ENCODE data around the gene TAF4. TPM values are rescaled to one million over a fixed set of nuclear protein-coding genes. Genes with fewer than 3 reads are reported as not detected.
"Not testable (repeated sequence)": the region's sequence is repeated elsewhere in the genome, so short reads cannot be mapped to it uniquely, and the experiment has no call there.

The TAF4 gene
- total RNA-seq, 6 experiments from 2014 or later: 9.0 to 13.0 (median 11.3) TPM

- ATAC-seq (no peak), DNase-seq (peak in 2 of 3 donors; percentile 29 to 36)
- Histone ChIP-seq H3K36me3 (no peaks in the 10 kb centered on the region), H3K27me3 (no peaks in the 10 kb centered on the region), H3K9me3 (no peaks in the 10 kb centered on the region), H3K27ac (no peak overlapping the region), H3K4me1 (no peaks in the 10 kb centered on the region), H3K4me3 (no peak overlapping the region)
- WGBS (ENCODE audit: insufficient coverage, low coverage, low lambda C conversion rate, missing lambda C conversion rate): 96% methylated on average over 5 of the region's 7 CpGs
- intact Hi-C loops (cut with DNase I): no loop called here
- TF ChIP-seq POLR2A (IDR thresholded peaks at IDR 0.05) (no peak), CTCF (IDR thresholded peaks at IDR 0.05) (no peak)
Measured at GRCh38 chr20:61949363-61949713, 116.3 kb downstream of the TAF4 start.

GRCh38 chr20:61948586-61949362, 116.9 kb downstream of the TAF4 start:
- Histone ChIP-seq H3K4me1 (no peaks in the 10 kb centered on the region), H3K36me3 (no peaks in the 10 kb centered on the region), H3K4me3 (no peak overlapping the region), H3K27me3 (no peaks in the 10 kb centered on the region), H3K27ac (no peak overlapping the region), H3K9me3 (no peaks in the 10 kb centered on the region)
- WGBS (ENCODE audit: insufficient coverage, low coverage, low lambda C conversion rate, missing lambda C conversion rate): 93% methylated on average over 10 of the region's 22 CpGs
- TF ChIP-seq POLR2A (IDR thresholded peaks at IDR 0.05): no peak
- TF ChIP-seq CTCF (IDR thresholded peaks at IDR 0.05): no peak
- no peak for ATAC-seq
- intact Hi-C loops (cut with DNase I): no loop called here
- peak in 1 of 3 donors; percentile 39 for DNase-seq

GRCh38 chr20:61948056-61948455, 117.6 kb downstream of the TAF4 start:
- ATAC-seq; H3K9me3 ChIP-seq; H3K36me3 ChIP-seq; H3K4me1 ChIP-seq; H3K27me3 ChIP-seq; H3K27ac ChIP-seq; H3K4me3 ChIP-seq; DNase-seq; intact Hi-C loops (cut with DNase I): not testable (repeated sequence)
- WGBS (ENCODE audit: insufficient coverage, low coverage, low lambda C conversion rate, missing lambda C conversion rate): 87% methylated on average over 21 of the region's 28 CpGs

GRCh38 chr20:61945495-61945894, 120.2 kb downstream of the TAF4 start:
- ATAC-seq; H3K4me3 ChIP-seq; H3K27me3 ChIP-seq; H3K36me3 ChIP-seq; H3K9me3 ChIP-seq; DNase-seq; H3K4me1 ChIP-seq; intact Hi-C loops (cut with DNase I); H3K27ac ChIP-seq: not testable (repeated sequence)
- WGBS (ENCODE audit: insufficient coverage, low coverage, low lambda C conversion rate, missing lambda C conversion rate): 98% methylated on average over 9 of the region's 29 CpGs

- intact Hi-C loops (cut with DNase I); H3K27me3 ChIP-seq; H3K4me3 ChIP-seq; H3K36me3 ChIP-seq; H3K4me1 ChIP-seq; H3K27ac ChIP-seq; ATAC-seq; H3K9me3 ChIP-seq; DNase-seq: not testable (repeated sequence)
- WGBS (ENCODE audit: insufficient coverage, low coverage, low lambda C conversion rate, missing lambda C conversion rate): no CpG with 5 or more reads among the region's 34 CpGs
Measured at GRCh38 chr20:61944967-61945366, 120.7 kb downstream of the TAF4 start.

- ATAC-seq: peak in 1 of 4 donors; percentile 34
- Histone ChIP-seq H3K27me3 (no peaks in the 10 kb centered on the region), H3K36me3 (no peaks in the 10 kb centered on the region), H3K4me3 (no peak overlapping the region), H3K4me1 (no peaks in the 10 kb centered on the region), H3K27ac (no peak overlapping the region), H3K9me3 (no peaks in the 10 kb centered on the region)
- intact Hi-C loops (cut with DNase I): no loop called here
- TF ChIP-seq POLR2A (IDR thresholded peaks at IDR 0.05): no peak
- no peak for TF ChIP-seq CTCF (IDR thresholded peaks at IDR 0.05)
- peak in 2 of 3 donors; percentile 40 for DNase-seq
- WGBS (ENCODE audit: insufficient coverage, low coverage, low lambda C conversion rate, missing lambda C conversion rate): 100% methylated on average over 1 of the region's 9 CpGs
Measured at GRCh38 chr20:61942526-61942925, 123.2 kb downstream of the TAF4 start.
